WTC11 (cell line): ENCODE data around the gene TRPM4. TPM values are rescaled to one million over a fixed set of nuclear protein-coding genes. Genes with fewer than 3 reads are reported as not detected.

Experiments
- ATAC-seq: fragments of 200-7000 bp; cut with Tn5 transposase; 2 replicates; pipeline ENCODE4 v1.10.0; 2021; ENCODE audit warnings: mild to moderate bottlenecking, moderate library complexity
- CTCF ChIA-PET: fragments of 300-600 bp; sonication (Branson Sonifier 250); formaldehyde crosslinking; loops from one replicate; lab custom pipeline; 2021; ENCODE audit warnings: antibody characterized with exemption; lab: Charles Lee
- POLR2A ChIA-PET: fragments of 350-600 bp; sonication (Branson Sonifier 250); formaldehyde crosslinking; loops from one replicate; lab custom pipeline; 2021; ENCODE audit warnings: antibody characterized with exemption; lab: Charles Lee
- DNase-seq: peaks from one replicate; pipeline ENCODE4 v3.0.0; 2021; ENCODE audit warnings: low spot score
- H3K27ac Mint-ChIP-seq: 2 replicates; pipeline ENCODE4 v1.8.0; 2021; ENCODE audit warnings: mixed read lengths
- H3K27me3 Mint-ChIP-seq: 2 replicates; pipeline ENCODE4 v1.8.0; 2021; ENCODE audit warnings: low read depth, mild to moderate bottlenecking, moderate library complexity, mixed read lengths
- H3K36me3 Mint-ChIP-seq: 2 replicates; pipeline ENCODE4 v1.8.0; 2021; ENCODE audit warnings: mixed read lengths
- H3K4me1 Mint-ChIP-seq: 2 replicates; pipeline ENCODE4 v1.8.0; 2022; ENCODE audit warnings: mixed read lengths
- H3K4me3 Mint-ChIP-seq: 2 replicates; pipeline ENCODE4 v1.8.0; 2021; ENCODE audit warnings: mild to moderate bottlenecking, moderate library complexity, mixed read lengths
- H3K9me3 Mint-ChIP-seq: 2 replicates; pipeline ENCODE4 v1.8.0; 2021; ENCODE audit warnings: mixed read lengths
- AR ChIP-seq: fragments of 250-450 bp; sonication (Bioruptor Pico); IDR thresholded peaks from 2 replicates; pipeline ENCODE4 v1.9.0; 2021; ENCODE audit warnings: mild to moderate bottlenecking
- ETV6 ChIP-seq: sonication (generic); formaldehyde crosslinking; IDR thresholded peaks from 2 replicates; pipeline ENCODE4 v1.8.1; 2022; ENCODE audit warnings: mild to moderate bottlenecking, missing genetic modification reagents
- HMGXB4 ChIP-seq: sonication (generic); formaldehyde crosslinking; IDR thresholded peaks from 2 replicates; pipeline ENCODE4 v1.8.1; 2023; ENCODE audit warnings: mild to moderate bottlenecking, moderate library complexity, missing genetic modification reagents
- MXD4 ChIP-seq: fragments of 250-450 bp; sonication (Bioruptor Pico); IDR thresholded peaks from 2 replicates; pipeline ENCODE4 v1.8.0; 2021; ENCODE audit warnings: mild to moderate bottlenecking, moderate library complexity, borderline replicate concordance
- MYBL2 ChIP-seq: sonication (generic); formaldehyde crosslinking; IDR thresholded peaks from 2 replicates; pipeline ENCODE4 v1.8.1; 2023; ENCODE audit warnings: mild to moderate bottlenecking, moderate library complexity, missing genetic modification reagents
- NFATC4 ChIP-seq: fragments of 250-450 bp; sonication (Bioruptor Pico); IDR thresholded peaks from 2 replicates; pipeline ENCODE4 v1.9.0; 2021; ENCODE audit warnings: mild to moderate bottlenecking
- NFYB ChIP-seq: sonication (generic); formaldehyde crosslinking; conservative IDR thresholded peaks from 2 replicates; pipeline ENCODE4 v1.8.0; 2022; ENCODE audit warnings: low read depth, missing genetic modification reagents
- NR3C1 ChIP-seq: sonication (generic); formaldehyde crosslinking; conservative IDR thresholded peaks from 2 replicates; pipeline ENCODE4 v1.8.1; 2023; ENCODE audit warnings: low read depth, mild to moderate bottlenecking, missing genetic modification reagents
- PREB ChIP-seq: sonication (generic); formaldehyde crosslinking; IDR thresholded peaks from 2 replicates; pipeline ENCODE4 v1.8.1; 2022; ENCODE audit warnings: mild to moderate bottlenecking, missing genetic modification reagents, moderate library complexity, borderline replicate concordance
- RORB ChIP-seq: fragments of 250-450 bp; sonication (Bioruptor Pico); IDR thresholded peaks from 2 replicates; pipeline ENCODE4 v1.9.0; 2021; ENCODE audit warnings: mild to moderate bottlenecking
- TEAD1 ChIP-seq: sonication (generic); formaldehyde crosslinking; IDR thresholded peaks from 2 replicates; pipeline ENCODE4 v1.8.0; 2022; ENCODE audit warnings: mild to moderate bottlenecking, missing genetic modification reagents
- ZNF219 ChIP-seq: sonication (generic); formaldehyde crosslinking; IDR thresholded peaks from 2 replicates; pipeline ENCODE4 v1.8.0; 2023; ENCODE audit warnings: missing genetic modification reagents, mild to moderate bottlenecking, borderline replicate concordance
- total RNA-seq: library from RNA; stranded (reverse); gene quantifications from 3 replicates; pipeline ENCODE4 v1.2.3, GENCODE V29; 2021
- TF ChIP-seq, protein P1 (sequence below): fragments of 250-450 bp; sonication (Bioruptor Pico); IDR thresholded peaks from 2 replicates; pipeline ENCODE4 v2.1.2; 2022; ENCODE audit warnings: mild to moderate bottlenecking, moderate library complexity
- TF ChIP-seq, protein P2 (sequence below): sonication (generic); formaldehyde crosslinking; IDR thresholded peaks from 2 replicates; pipeline ENCODE4 v1.8.1; 2023; ENCODE audit warnings: mild to moderate bottlenecking, missing genetic modification reagents, borderline replicate concordance
- TF ChIP-seq, protein P3 (sequence below): sonication (generic); formaldehyde crosslinking; IDR thresholded peaks from 2 replicates; pipeline ENCODE4 v1.8.1; 2023; ENCODE audit warnings: mild to moderate bottlenecking, missing genetic modification reagents

The TRPM4 gene
- total RNA-seq, 1 experiment from 2014 or later, result 15.5 TPM

DNA sequence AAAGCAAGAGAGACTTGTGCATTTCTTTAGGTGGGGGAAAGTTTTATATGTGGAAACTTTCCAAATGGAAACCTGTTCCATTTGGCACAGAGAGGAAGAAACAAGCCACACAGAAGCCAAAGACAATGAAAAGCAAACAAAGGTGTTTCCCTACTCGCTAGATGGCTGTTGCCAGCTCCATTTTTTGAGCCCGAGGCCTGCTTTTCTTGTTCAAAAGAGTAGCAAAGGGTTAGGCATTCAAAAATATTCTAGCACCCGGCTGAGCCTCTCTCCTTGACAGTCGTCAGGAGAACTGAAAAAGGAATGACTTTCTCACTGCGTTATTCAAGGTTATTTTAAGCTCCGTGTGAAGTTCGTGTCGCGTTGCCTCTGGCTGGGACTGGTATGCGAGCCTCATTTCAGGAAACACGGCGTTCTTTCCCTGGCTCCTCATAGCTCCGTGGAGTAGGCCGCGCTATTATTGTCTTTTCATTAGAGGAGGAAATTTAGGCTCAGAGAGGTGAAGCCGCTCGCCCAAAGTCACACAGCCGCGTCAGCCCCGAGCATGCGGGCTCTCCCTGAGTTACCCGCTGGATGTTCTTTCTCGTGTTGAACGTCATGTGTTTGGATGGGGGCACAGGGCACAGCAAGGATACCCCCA lies 7.6 kb downstream of the TRPM4 start:
- H3K4me3 Mint-ChIP-seq, result peak overlapping the region; percentile 29
- POLR2A ChIA-PET, result interaction anchor here (0.5 to 0.7 kb wide), 2 partner anchors 10 to 79 kb away, joined by 3 to 4 read pairs; partner anchors contain the start of gene HRC

GRCh38 chr19:49165865-49166301 lies 8.3 kb downstream of the TRPM4 start:
- ATAC-seq (peak; percentile 94), DNase-seq (peak; percentile 39)
- Mint-ChIP-seq H3K27ac (no peak overlapping the region), H3K36me3 (no peaks in the 10 kb centered on the region), H3K9me3 (no peaks in the 10 kb centered on the region), H3K4me3 (0 out of 2 replicates have a peak overlapping the region, but pooled peaks have one; percentile 18), H3K27me3 (peaks cover 8% of the 10 kb centered on the region), H3K4me1 (peaks cover 6% of the 10 kb centered on the region)
- CTCF ChIA-PET, result interaction anchor here (0.6 to 3.3 kb wide), 10 partner anchors 10 to 172 kb away, joined by 3 to 21 read pairs (median 4); partner anchors contain the start of genes HRC, LIN7B and RUVBL2
- POLR2A ChIA-PET, result no interaction called here
- TF ChIP-seq HMGXB4 (CRISPR knock-in tag), result peak; percentile 35; the same call in 1 of the 2 replicates
- TF ChIP-seq, protein P1, sequence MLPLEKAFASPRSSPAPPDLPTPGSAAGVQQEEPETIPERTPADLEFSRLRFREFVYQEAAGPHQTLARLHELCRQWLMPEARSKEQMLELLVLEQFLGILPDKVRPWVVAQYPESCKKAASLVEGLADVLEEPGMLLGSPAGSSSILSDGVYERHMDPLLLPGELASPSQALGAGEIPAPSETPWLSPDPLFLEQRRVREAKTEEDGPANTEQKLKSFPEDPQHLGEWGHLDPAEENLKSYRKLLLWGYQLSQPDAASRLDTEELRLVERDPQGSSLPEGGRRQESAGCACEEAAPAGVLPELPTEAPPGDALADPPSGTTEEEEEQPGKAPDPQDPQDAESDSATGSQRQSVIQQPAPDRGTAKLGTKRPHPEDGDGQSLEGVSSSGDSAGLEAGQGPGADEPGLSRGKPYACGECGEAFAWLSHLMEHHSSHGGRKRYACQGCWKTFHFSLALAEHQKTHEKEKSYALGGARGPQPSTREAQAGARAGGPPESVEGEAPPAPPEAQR, result no peak
- TF ChIP-seq PREB (CRISPR knock-in tag), result no peak
- no peak for TF ChIP-seq MYBL2 (CRISPR knock-in tag)
- TF ChIP-seq ETV6 (CRISPR knock-in tag), result no peak
- TF ChIP-seq AR (CRISPR knock-in tag), result no peak
- TF ChIP-seq ZNF219 (CRISPR knock-in tag), result no peak

More for the DNA sequence above, 7.6 kb downstream of the TRPM4 start:
- DNase-seq (no peak), ATAC-seq (no peak)
- Mint-ChIP-seq H3K4me1 (peaks cover 6% of the 10 kb centered on the region), H3K27me3 (peaks cover 8% of the 10 kb centered on the region), H3K36me3 (no peaks in the 10 kb centered on the region), H3K27ac (peak overlapping the region; percentile 49; the same call in 1 of the 2 replicates), H3K9me3 (no peaks in the 10 kb centered on the region)
- CTCF ChIA-PET, result interaction anchor here (0.6 to 3.3 kb wide), 11 partner anchors 10 to 172 kb away, joined by 3 to 21 read pairs (median 6); partner anchors contain the start of genes HRC, LIN7B and RUVBL2
- no peak for TF ChIP-seq TEAD1 (CRISPR knock-in tag)
- no peak for TF ChIP-seq ETV6 (CRISPR knock-in tag)
- TF ChIP-seq, protein P2, sequence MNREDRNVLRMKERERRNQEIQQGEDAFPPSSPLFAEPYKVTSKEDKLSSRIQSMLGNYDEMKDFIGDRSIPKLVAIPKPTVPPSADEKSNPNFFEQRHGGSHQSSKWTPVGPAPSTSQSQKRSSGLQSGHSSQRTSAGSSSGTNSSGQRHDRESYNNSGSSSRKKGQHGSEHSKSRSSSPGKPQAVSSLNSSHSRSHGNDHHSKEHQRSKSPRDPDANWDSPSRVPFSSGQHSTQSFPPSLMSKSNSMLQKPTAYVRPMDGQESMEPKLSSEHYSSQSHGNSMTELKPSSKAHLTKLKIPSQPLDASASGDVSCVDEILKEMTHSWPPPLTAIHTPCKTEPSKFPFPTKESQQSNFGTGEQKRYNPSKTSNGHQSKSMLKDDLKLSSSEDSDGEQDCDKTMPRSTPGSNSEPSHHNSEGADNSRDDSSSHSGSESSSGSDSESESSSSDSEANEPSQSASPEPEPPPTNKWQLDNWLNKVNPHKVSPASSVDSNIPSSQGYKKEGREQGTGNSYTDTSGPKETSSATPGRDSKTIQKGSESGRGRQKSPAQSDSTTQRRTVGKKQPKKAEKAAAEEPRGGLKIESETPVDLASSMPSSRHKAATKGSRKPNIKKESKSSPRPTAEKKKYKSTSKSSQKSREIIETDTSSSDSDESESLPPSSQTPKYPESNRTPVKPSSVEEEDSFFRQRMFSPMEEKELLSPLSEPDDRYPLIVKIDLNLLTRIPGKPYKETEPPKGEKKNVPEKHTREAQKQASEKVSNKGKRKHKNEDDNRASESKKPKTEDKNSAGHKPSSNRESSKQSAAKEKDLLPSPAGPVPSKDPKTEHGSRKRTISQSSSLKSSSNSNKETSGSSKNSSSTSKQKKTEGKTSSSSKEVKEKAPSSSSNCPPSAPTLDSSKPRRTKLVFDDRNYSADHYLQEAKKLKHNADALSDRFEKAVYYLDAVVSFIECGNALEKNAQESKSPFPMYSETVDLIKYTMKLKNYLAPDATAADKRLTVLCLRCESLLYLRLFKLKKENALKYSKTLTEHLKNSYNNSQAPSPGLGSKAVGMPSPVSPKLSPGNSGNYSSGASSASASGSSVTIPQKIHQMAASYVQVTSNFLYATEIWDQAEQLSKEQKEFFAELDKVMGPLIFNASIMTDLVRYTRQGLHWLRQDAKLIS (CRISPR knock-in tag), result no peak
- TF ChIP-seq RORB (CRISPR knock-in tag), result no peak
- no peak for TF ChIP-seq MXD4 (CRISPR knock-in tag)
- TF ChIP-seq NR3C1 (CRISPR knock-in tag), result no peak
- TF ChIP-seq, protein P3, sequence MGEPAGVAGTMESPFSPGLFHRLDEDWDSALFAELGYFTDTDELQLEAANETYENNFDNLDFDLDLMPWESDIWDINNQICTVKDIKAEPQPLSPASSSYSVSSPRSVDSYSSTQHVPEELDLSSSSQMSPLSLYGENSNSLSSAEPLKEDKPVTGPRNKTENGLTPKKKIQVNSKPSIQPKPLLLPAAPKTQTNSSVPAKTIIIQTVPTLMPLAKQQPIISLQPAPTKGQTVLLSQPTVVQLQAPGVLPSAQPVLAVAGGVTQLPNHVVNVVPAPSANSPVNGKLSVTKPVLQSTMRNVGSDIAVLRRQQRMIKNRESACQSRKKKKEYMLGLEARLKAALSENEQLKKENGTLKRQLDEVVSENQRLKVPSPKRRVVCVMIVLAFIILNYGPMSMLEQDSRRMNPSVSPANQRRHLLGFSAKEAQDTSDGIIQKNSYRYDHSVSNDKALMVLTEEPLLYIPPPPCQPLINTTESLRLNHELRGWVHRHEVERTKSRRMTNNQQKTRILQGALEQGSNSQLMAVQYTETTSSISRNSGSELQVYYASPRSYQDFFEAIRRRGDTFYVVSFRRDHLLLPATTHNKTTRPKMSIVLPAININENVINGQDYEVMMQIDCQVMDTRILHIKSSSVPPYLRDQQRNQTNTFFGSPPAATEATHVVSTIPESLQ (CRISPR knock-in tag), result no peak
- no peak for TF ChIP-seq NFATC4 (CRISPR knock-in tag)
- no peak for TF ChIP-seq NFYB (CRISPR knock-in tag)
